PC-9 (cell line): Measurements from ENCODE around the gene COA5.

Source experiments
- EZH2 ChIP-seq: fragments of 200-600 bp; sonication (generic); IDR thresholded peaks from 2 replicates; pipeline ENCODE4 v1.8.0; 2017; ENCODE audit warnings: antibody characterized with exemption, low read depth
- TF ChIP-seq, protein P1 (sequence below): fragments of 200-600 bp; sonication (generic); conservative IDR thresholded peaks from 2 replicates; pipeline ENCODE4 v1.6.1; 2017; ENCODE audit warnings: mixed run types, antibody characterized with exemption, mild to moderate bottlenecking, moderate library complexity

- TF ChIP-seq, protein P1, sequence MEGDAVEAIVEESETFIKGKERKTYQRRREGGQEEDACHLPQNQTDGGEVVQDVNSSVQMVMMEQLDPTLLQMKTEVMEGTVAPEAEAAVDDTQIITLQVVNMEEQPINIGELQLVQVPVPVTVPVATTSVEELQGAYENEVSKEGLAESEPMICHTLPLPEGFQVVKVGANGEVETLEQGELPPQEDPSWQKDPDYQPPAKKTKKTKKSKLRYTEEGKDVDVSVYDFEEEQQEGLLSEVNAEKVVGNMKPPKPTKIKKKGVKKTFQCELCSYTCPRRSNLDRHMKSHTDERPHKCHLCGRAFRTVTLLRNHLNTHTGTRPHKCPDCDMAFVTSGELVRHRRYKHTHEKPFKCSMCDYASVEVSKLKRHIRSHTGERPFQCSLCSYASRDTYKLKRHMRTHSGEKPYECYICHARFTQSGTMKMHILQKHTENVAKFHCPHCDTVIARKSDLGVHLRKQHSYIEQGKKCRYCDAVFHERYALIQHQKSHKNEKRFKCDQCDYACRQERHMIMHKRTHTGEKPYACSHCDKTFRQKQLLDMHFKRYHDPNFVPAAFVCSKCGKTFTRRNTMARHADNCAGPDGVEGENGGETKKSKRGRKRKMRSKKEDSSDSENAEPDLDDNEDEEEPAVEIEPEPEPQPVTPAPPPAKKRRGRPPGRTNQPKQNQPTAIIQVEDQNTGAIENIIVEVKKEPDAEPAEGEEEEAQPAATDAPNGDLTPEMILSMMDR: no peak
- no peak for TF ChIP-seq EZH2
Measured at GRCh38 chr2:98637401-98638147, 29.3 kb upstream of the COA5 start.
